PFSK-1 (cell line): Measurements from ENCODE around the gene S1PR3.

Source experiments
- FOXP2 ChIP-seq: optimal IDR thresholded peaks from 2 replicates; pipeline ENCODE3; 2011; ENCODE audit warnings: borderline replicate concordance, control low read depth, inconsistent platforms; ENCODE audit not compliant: insufficient read depth; ENCODE audit errors: extremely low read length, extremely low read depth
- POLR2AphosphoS5 ChIP-seq: IDR thresholded peaks from 2 replicates; pipeline ENCODE4 v1.6.1; 2012; ENCODE audit warnings: low read depth, mild to moderate bottlenecking, control low read depth, low read length, moderate library complexity
- SIN3A ChIP-seq: IDR thresholded peaks from 2 replicates; pipeline ENCODE4 v1.6.1; 2012; ENCODE audit warnings: mild to moderate bottlenecking, low read length, moderate library complexity, borderline replicate concordance; ENCODE audit not compliant: insufficient read depth
- TAF1 ChIP-seq: IDR thresholded peaks from 2 replicates; pipeline ENCODE4 v1.6.1; 2012; ENCODE audit warnings: low read length, control low read depth, borderline replicate concordance; ENCODE audit not compliant: insufficient read depth
- TF ChIP-seq, protein P1 (sequence below), 2 experiments: IDR thresholded peaks; 2 replicates each; pipeline versions ENCODE4 v1.6.1 to v1.8.0; 2011 to 2012; ENCODE audit warnings: low read depth in 2 of 2, low read length in 2 of 2, control low read depth in 1 of 2, inconsistent platforms in 1 of 2, mild to moderate bottlenecking in 1 of 2, moderate library complexity in 1 of 2; ENCODE audit not compliant: insufficient read depth in 1 of 2

S1PR3 gene

DNA sequence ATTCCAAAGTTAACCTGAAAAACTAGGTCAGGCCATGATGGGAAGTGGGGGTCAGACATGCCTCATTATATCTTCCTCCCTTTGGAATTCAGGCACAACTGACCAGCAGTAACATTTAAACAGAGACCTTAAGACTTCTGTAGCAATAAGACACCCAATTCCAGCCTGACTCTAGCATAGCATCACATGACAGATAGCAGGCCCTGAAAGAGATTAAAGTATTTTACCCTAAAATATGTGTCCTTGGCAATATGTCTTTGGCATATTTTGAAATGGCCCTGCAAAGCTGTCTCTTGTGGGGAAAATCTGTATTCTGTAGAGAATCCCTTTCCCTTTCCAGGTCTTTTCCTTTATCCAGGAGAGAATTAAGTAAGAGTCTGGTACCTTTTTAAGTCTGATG lies 34.3 kb downstream of the S1PR3 start:
- TF ChIP-seq SIN3A = no peak
- no peak for TF ChIP-seq TAF1
- TF ChIP-seq, protein P1, sequence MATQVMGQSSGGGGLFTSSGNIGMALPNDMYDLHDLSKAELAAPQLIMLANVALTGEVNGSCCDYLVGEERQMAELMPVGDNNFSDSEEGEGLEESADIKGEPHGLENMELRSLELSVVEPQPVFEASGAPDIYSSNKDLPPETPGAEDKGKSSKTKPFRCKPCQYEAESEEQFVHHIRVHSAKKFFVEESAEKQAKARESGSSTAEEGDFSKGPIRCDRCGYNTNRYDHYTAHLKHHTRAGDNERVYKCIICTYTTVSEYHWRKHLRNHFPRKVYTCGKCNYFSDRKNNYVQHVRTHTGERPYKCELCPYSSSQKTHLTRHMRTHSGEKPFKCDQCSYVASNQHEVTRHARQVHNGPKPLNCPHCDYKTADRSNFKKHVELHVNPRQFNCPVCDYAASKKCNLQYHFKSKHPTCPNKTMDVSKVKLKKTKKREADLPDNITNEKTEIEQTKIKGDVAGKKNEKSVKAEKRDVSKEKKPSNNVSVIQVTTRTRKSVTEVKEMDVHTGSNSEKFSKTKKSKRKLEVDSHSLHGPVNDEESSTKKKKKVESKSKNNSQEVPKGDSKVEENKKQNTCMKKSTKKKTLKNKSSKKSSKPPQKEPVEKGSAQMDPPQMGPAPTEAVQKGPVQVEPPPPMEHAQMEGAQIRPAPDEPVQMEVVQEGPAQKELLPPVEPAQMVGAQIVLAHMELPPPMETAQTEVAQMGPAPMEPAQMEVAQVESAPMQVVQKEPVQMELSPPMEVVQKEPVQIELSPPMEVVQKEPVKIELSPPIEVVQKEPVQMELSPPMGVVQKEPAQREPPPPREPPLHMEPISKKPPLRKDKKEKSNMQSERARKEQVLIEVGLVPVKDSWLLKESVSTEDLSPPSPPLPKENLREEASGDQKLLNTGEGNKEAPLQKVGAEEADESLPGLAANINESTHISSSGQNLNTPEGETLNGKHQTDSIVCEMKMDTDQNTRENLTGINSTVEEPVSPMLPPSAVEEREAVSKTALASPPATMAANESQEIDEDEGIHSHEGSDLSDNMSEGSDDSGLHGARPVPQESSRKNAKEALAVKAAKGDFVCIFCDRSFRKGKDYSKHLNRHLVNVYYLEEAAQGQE (IDR thresholded peaks at IDR 0.05; ENCODE audit: insufficient read depth in 1 of 2, low read depth in 2 of 2, low read length in 2 of 2) = no peak
- no peak for TF ChIP-seq FOXP2
- TF ChIP-seq POLR2AphosphoS5 = no peak

DNA sequence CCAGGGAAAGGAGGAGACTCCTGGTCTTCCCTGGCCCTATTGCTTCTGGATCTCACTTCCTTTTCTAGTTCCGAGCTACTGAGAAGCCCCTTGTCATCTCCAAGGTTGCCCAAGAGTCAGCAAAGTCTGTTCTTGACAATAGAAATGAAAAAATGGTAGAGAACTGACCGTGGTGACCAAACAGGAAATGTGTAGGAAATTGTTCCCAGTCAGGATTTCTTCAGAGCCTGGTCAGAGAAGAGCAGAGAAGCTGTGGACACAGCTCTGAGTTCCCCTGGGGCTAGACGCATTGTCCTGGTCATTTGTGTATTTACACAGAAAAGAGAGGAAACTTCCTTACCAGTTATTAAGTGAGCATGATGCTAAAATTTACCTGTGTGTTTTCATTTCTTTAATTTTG lies 35.6 kb downstream of the S1PR3 start:
- TF ChIP-seq, protein P1 (IDR thresholded peaks at IDR 0.05; ENCODE audit: insufficient read depth in 1 of 2, low read depth in 2 of 2, low read length in 2 of 2) = no peak
- TF ChIP-seq TAF1 (no peak), SIN3A (no peak), FOXP2 (no peak), POLR2AphosphoS5 (no peak)

DNA sequence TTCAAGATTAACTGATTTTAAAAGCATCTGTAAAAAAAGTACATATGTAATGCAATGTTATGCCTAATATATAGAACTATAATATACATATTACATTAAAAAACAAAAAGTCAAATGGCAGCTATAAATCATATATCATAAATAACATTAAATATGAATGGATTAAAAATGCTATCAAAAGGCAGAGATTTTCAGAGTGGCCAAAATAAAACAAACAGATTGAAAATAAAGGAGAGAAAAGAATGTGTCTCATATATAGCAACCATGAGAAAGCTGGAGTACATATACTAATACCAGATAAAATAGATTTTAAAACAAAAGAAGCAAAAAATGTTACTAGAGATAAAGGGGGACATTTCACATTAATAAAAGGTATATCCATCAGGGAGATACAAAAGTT lies 38.5 kb downstream of the S1PR3 start:
- TF ChIP-seq, protein P1 (IDR thresholded peaks at IDR 0.05; ENCODE audit: insufficient read depth in 1 of 2, low read depth in 2 of 2, low read length in 2 of 2) = no peak
- TF ChIP-seq FOXP2 (no peak), SIN3A (no peak), POLR2AphosphoS5 (no peak)

DNA sequence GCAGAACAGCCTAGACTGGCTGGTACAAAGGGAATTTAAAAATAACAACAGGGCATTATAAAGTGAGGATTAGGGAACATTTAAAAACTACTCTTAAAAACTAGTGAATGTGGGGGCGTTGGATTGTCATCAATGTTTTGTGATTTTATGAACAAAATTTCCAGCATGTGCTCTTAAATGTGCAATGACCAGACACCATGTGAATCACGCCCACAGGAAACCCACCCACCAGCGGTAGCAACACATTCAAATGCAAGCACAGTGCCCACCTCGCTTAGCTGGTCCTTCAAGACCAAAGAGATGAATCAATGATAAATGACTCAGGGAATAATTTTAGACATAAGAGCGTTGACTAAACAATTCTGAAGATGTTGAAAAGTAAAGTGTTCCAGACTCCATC lies 40.9 kb downstream of the S1PR3 start:
- TF ChIP-seq FOXP2 (no peak), POLR2AphosphoS5 (no peak), TAF1 (no peak)

DNA sequence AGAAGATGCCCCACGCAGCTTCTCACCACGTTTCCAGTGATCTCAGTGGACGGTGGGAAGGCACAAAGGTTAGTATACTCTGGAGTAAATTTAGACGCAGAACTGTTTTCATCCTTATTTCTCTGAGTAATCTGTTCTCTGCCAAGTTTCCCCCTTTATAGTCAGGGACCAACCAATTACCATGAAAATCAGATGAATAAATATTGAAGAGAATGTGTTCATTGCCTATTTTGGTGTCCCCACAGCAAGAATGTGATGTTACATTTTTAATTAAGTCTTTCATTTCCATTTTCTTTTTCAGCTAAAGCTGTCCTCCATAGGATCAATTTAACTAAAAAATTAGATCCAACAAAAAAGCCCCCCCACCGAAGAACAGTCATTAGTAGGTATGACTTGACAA lies 41.4 kb downstream of the S1PR3 start:
- TF ChIP-seq TAF1 (no peak), FOXP2 (no peak), POLR2AphosphoS5 (no peak), SIN3A (no peak)
- TF ChIP-seq, protein P1 (IDR thresholded peaks at IDR 0.05; ENCODE audit: insufficient read depth in 1 of 2, low read depth in 2 of 2, low read length in 2 of 2) = no peak

DNA sequence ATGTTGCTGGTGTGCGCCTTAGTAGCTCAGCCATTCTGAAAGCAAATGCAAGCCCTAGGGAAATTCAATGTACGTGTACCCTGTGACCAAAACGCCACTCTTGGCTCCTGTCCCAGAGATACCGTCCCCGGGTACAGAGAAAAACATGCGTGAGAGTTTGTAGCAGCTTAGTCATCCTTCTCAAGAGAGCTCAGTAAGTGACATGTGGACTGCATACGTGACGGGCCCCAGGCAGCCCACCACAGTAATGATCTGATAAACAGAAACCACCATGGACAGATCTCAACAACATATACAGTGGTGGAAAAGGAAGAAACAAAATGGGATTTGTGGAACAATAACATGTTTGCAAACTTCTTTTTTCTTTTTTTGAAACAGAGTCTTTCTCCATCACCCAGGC lies 45.1 kb downstream of the S1PR3 start:
- no peak for TF ChIP-seq TAF1
- no peak for TF ChIP-seq FOXP2
- no peak for TF ChIP-seq POLR2AphosphoS5

DNA sequence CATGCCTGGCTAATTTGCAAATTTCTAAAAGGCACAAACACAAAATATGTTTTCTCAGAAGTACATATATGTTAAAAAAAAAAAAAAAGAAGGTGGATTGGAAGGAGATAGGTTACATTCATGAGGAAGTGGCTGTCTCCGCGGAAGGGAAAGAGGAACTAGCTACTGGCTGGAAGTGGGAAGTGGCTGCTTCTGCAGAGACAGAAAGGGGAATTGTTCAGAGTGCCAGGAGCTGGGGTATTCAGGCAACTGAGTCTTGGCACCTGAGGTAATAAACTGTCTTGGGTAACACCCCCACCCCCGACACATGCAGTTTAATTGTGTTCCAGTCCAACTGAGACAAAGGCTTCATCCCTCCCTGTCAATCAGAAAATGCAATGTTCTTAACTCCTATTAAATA lies 45.6 kb downstream of the S1PR3 start:
- TF ChIP-seq POLR2AphosphoS5 (no peak), TAF1 (no peak), SIN3A (no peak), FOXP2 (no peak)
- TF ChIP-seq, protein P1 (IDR thresholded peaks at IDR 0.05; ENCODE audit: insufficient read depth in 1 of 2, low read depth in 2 of 2, low read length in 2 of 2) = no peak
